SU-DHL-6 (cell line): ENCODE results near the gene PLIN4.

ENCODE experiments used
- H2AFZ ChIP-seq: fragments of 200-600 bp; sonication (generic); 2 replicates; pipeline ENCODE4 v1.6.1; 2014; ENCODE audit warnings: low read depth, mild to moderate bottlenecking, moderate library complexity, mixed read lengths, antibody characterized with exemption, low read length; ENCODE audit not compliant: severe bottlenecking
- H3F3A ChIP-seq: fragments of 200-600 bp; shearing (Covaris generic); 2 replicates; pipeline ENCODE4 v1.6.0; 2016; ENCODE audit warnings: antibody characterized with exemption, mild to moderate bottlenecking; ENCODE audit not compliant: insufficient read depth
- H3K27ac ChIP-seq: fragments of 200-600 bp; sonication (generic); 2 replicates; pipeline ENCODE4 v1.5.1; 2016; ENCODE audit warnings: low read depth, mild to moderate bottlenecking, low read length, moderate library complexity, mixed read lengths
- H3K27me3 ChIP-seq: fragments of 200-600 bp; sonication (generic), shearing (Covaris generic); 2 replicates; pipeline ENCODE4 v1.6.0; 2014; ENCODE audit warnings: mild to moderate bottlenecking, low read length
- H3K36me3 ChIP-seq: fragments of 200-600 bp; sonication (generic); 2 replicates; pipeline ENCODE4 v1.6.1; 2014; ENCODE audit warnings: mild to moderate bottlenecking, low read length, mixed read lengths
- H3K4me2 ChIP-seq: fragments of 300-600, 200-600 bp; shearing (Covaris generic), sonication (generic); 2 replicates; pipeline ENCODE4 v1.6.0; 2014; ENCODE audit warnings: low read length, low read depth, mild to moderate bottlenecking; ENCODE audit not compliant: poor library complexity, severe bottlenecking
- H3K4me3 ChIP-seq: fragments of 200-600 bp; sonication (generic); 2 replicates; pipeline ENCODE4 v1.5.1; 2014; ENCODE audit warnings: antibody characterized with exemption, low read length, mild to moderate bottlenecking, mixed read lengths; ENCODE audit not compliant: insufficient read depth, poor library complexity, severe bottlenecking
- H3K79me2 ChIP-seq: fragments of 200-600 bp; sonication (generic); 2 replicates; pipeline ENCODE4 v1.6.1; 2014; ENCODE audit warnings: mild to moderate bottlenecking, low read length, moderate library complexity; ENCODE audit not compliant: insufficient read depth
- H3K9ac ChIP-seq: fragments of 200-600 bp; sonication (generic); 2 replicates; pipeline ENCODE4 v1.7.0; 2014; ENCODE audit warnings: mild to moderate bottlenecking, low read length
- H3K9me2 ChIP-seq: fragments of 200-600 bp; sonication (generic); replicated peaks from 2 replicates; pipeline ENCODE4 v1.6.1; 2014; ENCODE audit warnings: low read length; ENCODE audit not compliant: insufficient read depth
- H3K9me3 ChIP-seq: fragments of 200-600 bp; sonication (generic); 2 replicates; pipeline ENCODE4 v1.6.1; 2014; ENCODE audit warnings: low read length, mixed read lengths; ENCODE audit not compliant: insufficient read depth
- H4K20me1 ChIP-seq: fragments of 200-600 bp; sonication (generic); 2 replicates; pipeline ENCODE4 v1.6.1; 2014; ENCODE audit warnings: low read depth, mild to moderate bottlenecking, antibody characterized with exemption, low read length, moderate library complexity, mixed read lengths
- CTCF ChIP-seq: fragments of 200-600 bp; sonication (generic); IDR thresholded peaks from one replicate; pipeline ENCODE4 v1.5.1; 2017; ENCODE audit warnings: antibody characterized with exemption, mild to moderate bottlenecking, low read length, moderate library complexity; ENCODE audit not compliant: insufficient read depth, poor library complexity, severe bottlenecking
- EZH2phosphoT487 ChIP-seq: fragments of 200-600 bp; sonication (generic), shearing (Covaris generic); conservative IDR thresholded peaks from 2 replicates; pipeline ENCODE4 v1.6.1; 2018; ENCODE audit warnings: mild to moderate bottlenecking, antibody characterized with exemption, low read length, moderate library complexity, mixed read lengths

Gene PLIN4

DNA sequence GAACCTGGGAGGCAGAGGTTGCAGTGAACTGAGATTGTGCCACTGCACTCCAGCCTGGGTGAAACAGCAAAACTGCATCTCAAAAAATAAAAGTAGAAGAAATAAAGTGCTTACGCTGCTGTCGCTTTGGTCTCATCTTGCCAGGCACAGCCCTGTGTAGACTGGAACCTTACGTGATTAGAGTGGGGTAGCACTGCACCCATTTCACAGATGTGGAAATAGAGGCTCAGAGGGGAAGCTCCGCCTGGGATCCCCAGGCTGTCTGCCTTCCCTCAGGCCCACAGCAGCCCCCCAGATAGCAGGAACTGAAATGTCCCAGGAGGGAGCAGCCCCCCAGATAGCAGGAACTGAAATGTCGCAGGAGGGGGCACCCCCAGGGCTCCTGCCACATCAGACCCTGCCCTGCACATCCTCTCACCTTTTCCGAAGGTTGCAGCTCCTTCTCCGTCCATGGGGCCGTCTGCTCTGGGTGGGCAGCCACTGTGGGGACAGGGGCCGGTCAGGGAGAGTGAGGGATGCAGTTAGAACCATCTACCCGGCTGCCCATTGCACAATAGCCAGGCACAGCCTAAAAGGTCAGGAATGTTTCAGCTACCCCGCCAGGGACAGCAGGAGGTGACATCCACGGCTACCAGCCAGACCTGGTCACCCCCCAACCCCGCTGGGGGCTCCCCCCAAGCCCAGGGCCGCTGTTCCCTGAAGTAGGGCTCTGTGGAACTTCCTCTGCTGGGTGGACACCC is 1.9 kb downstream of the PLIN4 start:
- H3F3A ChIP-seq: no peaks in the 10 kb centered on the region
- no peak overlapping the region for H3K9ac ChIP-seq
- H3K36me3 ChIP-seq: no peaks in the 10 kb centered on the region
- no peaks in the 10 kb centered on the region for H3K27me3 ChIP-seq
- H3K27ac ChIP-seq: no peak overlapping the region
- no peaks in the 10 kb centered on the region for H3K79me2 ChIP-seq
- no peak overlapping the region for H2AFZ ChIP-seq
- H3K9me3 ChIP-seq: no peaks in the 10 kb centered on the region
- no peak for TF ChIP-seq CTCF
- no peak for TF ChIP-seq EZH2phosphoT487
- no peaks in the 10 kb centered on the region for H4K20me1 ChIP-seq
- H3K4me3 ChIP-seq: no peak overlapping the region
- no peaks in the 10 kb centered on the region for H3K9me2 ChIP-seq
- no peak overlapping the region for H3K4me2 ChIP-seq

- no peaks in the 10 kb centered on the region for H3F3A ChIP-seq
- H3K9me2 ChIP-seq: no peaks in the 10 kb centered on the region
- no peaks in the 10 kb centered on the region for H3K36me3 ChIP-seq
- TF ChIP-seq EZH2phosphoT487 (no peak), CTCF (no peak)
- H3K4me2 ChIP-seq: no peak overlapping the region
- no peaks in the 10 kb centered on the region for H3K79me2 ChIP-seq
- H3K27ac ChIP-seq: no peak overlapping the region
- H3K27me3 ChIP-seq: no peaks in the 10 kb centered on the region
- H3K4me3 ChIP-seq: no peak overlapping the region
- no peak overlapping the region for H2AFZ ChIP-seq
- no peaks in the 10 kb centered on the region for H4K20me1 ChIP-seq
- no peak overlapping the region for H3K9ac ChIP-seq
- H3K9me3 ChIP-seq: no peaks in the 10 kb centered on the region
Measured at GRCh38 chr19:4515732-4516131, 2.6 kb downstream of the PLIN4 start.

DNA sequence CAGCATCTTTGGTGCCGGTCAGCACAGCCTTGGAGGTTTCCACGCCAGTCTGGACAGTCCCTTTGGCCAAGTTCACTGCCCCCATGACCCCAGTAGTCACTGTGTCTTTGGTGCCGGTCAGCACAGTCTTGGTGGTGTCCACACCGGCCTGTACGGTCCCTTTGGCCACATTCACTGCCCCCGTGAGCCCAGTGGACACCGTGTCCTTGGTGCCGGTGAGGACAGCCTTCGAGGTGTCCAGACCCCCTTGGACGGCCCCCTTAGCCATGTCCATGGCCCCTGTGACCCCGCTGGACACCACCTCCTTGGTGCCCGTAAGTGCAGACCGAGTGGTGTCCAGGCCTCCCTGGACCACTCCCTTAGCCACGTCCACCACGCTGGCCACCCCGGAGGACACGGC is 5.0 kb downstream of the PLIN4 start:
- no peak overlapping the region for H3K4me3 ChIP-seq
- TF ChIP-seq CTCF (no peak), EZH2phosphoT487 (no peak)
- H3K27ac ChIP-seq: no peak overlapping the region
- no peaks in the 10 kb centered on the region for H3K9me2 ChIP-seq
- H3K4me2 ChIP-seq: no peak overlapping the region
- H3K36me3 ChIP-seq: no peaks in the 10 kb centered on the region
- no peaks in the 10 kb centered on the region for H3K79me2 ChIP-seq
- no peaks in the 10 kb centered on the region for H3K27me3 ChIP-seq
- no peak overlapping the region for H2AFZ ChIP-seq
- H3K9ac ChIP-seq: no peak overlapping the region
- H3K9me3 ChIP-seq: no peaks in the 10 kb centered on the region
- H4K20me1 ChIP-seq: no peaks in the 10 kb centered on the region
- no peaks in the 10 kb centered on the region for H3F3A ChIP-seq
